Measurements from ENCODE around the gene LARGE1.

Gene LARGE1

DNA sequence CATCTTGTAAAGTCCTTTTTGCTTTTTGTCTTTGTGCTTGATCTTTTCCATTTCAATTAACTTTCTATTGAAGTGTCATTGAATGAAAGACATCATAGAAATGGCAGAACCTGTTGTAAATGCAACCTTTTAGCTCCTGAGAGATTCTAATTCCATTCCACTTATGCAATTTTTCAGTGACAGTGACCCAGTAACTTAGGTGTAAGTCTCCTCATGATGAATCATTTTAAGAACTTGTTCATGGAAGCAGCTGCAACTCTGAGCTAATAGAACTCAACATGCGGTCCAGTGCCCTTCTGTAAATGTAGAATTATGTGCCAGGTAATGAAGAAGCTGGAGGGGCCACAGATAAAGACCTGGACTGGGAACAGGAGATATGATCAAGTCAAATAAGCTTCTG is 463.8 kb downstream of the LARGE1 start:
- FAIRE-seq, result no peak

DNA sequence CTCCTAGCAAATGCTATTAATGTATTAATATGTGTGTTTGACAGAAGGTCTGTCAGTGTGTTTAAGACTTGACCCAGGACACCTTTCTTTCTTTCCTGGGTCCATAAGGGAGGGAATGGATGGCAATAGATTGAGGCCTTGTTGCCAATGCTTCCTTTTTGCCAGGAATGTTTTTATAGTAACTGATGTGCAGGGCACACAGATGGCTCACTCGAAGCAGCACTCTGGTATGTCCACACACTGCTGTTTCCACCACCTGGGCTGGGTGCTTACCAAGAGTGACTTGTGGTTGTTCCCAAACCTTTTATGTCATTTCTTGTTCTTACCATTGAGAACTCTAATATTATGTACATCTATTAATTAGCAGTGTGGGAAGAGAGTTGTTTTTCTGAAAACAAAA is 465.2 kb downstream of the LARGE1 start:
- FAIRE-seq, result no peak

DNA sequence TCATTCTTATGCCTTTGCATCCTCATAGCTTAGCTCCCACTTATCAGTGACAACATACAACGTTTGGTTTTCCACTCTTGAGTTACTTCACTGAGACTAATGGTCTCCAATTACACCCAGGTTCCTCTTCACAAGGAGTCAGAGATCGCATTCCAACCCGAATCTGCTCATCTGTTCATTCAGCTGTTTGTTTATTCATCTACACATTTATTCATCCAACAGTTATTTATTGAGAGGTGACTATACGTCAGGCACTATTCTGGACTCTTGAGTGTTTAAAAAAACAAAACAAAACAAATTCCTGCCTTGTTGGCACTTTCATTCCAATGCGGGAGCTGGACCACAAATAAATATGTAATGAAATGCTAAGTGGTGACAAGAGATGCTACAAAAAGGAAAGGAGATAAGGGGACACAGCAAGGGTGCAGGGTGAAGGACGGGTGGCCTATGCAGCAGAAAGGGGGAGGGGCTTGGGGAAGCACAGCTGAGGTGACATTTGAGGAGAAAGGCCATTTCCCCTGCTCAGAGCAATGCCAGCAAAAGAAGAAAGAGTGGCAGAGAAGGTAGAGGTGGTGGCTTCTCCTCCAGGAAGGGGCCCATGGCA is 468.3 kb downstream of the LARGE1 start:
- FAIRE-seq, result no peak

DNA sequence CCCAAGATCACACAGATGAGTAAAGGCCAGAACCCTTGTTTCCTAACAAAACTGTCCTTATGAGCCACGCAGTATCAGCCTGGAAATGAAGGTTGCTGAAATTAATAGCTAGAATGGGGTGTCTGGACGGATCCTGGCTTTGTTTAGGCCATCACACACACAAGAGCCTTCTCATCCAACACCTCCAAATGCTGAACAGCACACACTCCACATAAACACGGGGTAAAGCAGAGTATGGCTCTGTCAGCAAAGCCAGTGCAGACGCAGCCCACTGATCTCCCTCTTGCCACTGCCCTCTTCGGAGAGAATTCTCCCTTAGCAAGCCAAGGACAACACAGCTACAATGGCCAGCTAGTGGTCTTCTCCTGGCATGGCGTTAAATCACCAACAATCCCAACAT is 469.5 kb downstream of the LARGE1 start:
- no peak for FAIRE-seq

DNA sequence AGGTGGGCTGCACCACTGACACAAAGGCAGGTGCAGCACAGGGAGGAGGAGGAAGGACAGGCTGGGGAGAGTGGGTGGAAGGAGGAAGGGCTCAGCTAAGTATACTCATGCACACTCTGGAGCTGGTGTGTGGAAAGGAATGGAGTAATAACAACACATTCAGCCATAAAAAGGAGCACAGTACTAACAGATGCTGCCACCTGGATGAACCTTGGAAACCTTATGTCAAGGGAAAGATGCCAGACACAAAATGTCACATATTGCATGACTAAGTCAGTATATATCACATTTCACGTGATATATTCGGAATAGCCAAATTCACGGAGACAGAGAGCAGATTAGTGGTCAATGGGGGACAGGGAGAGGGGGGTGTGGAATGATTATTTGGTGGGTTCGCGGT is 472.5 kb downstream of the LARGE1 start:
- no peak for FAIRE-seq

DNA sequence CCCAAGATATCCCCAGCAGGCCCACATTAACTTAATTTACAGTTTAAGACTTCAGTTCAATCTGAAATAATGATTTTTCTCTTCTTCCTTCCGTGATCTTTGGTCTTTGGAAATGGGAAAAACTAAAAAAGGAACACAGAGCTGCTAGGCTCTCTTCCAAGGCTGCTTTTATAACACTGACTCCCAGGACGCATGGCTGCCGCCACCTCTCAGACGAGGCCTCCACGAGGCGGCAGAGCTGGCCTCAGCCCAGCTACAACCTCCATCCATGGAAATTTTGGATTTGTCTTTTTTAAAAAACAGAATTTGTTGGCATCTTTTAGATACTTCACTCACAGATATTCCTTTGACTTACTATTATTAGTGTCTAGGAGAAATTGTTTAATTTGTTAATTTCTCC is 476.6 kb downstream of the LARGE1 start:
- FAIRE-seq, result no peak

DNA sequence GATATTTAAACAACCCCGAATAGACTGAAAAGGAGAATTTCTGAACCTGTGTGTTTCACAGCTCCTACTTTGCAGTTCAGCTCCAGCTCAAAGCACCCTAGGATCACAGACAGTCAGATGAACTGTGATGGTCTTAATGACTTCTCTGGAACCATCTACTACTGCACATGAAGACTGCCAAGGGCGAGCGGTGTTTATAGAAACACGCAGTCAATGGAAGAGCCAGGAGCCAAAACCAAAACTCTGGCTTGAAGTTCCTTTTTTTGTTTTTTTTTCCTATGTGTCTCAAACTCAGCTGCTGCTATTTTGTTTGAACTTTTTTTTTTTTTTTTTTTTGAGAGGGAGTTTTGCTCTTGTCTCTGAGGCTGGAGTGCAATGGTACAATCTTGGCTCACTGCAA is 479.5 kb downstream of the LARGE1 start:
- FAIRE-seq, result no peak

DNA sequence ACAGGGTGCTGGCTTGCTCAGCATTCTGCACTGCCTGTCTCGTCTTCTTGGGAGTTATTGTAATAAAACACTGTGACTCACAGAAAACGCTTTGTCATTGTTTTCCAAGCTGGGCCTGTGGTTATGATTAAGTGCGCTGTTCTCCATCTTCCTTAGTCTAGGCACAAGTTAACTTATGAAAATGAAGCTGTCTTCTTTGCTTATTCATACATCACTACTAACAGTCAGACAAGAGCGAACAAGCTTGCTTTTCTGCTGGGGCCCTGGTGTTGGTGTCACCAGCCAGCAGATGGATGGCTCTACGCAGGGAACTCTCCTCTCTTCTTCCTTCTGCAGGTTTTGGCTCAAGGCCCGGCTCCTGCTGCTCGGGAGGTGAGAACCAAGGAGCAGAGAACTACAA is 482.0 kb downstream of the LARGE1 start:
- FAIRE-seq, result no peak

DNA sequence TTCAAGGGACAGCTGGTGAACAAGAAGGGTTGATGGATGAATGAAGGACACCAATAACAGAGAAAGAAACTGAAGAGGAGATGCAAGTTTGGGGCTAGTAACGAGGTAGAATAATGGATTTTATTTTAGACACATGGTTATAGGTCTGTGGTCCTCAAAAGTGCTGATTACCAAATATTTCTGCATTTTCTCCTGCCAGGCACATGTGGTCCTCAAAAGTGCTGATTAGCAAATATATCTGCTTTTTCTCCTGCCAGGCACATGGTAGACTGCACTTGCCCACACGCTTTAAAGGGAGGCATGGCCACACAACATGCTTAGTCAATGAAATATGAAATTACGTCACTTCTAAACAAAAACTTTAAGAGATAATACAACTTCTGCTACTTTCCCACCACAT is 489.0 kb downstream of the LARGE1 start:
- FAIRE-seq, result no peak

DNA sequence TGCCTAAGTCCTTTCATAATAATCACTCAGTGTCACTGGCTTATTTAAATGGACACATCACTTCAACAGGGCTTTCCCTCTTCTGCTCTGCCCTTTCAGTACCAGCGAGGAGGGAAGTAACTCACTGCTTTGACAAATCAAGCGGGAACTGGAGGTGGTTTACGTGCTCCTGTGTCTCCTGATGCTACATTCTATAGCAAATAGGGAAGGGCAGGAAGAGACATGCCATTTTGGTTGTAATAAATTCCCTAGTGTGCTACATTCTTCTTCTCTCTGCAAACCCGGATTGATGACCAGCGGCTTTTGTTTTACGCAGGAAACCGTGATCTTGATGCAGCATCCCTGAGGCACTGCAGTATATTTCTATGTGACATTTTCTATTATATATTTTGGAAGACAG is 491.0 kb downstream of the LARGE1 start:
- FAIRE-seq, result no peak

DNA sequence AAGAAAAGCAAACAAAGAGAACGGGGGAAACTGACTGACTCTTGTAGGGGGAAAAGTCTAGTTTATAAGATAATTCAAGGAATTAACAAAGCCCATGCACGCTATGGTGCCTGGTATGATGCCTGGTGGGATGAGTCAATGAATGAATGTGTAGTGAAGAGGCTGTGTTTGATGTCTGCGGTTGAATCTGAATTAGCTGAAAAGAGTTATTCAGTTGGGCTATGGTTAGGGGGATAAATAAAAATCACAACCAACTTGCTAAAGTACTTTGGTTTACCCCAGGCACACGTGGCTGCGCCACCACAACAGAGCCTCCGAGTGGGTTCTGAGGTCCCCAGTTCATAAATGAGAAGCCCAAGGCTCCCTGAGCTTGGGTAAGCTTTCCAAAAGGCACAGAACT is 492.8 kb downstream of the LARGE1 start:
- no peak for FAIRE-seq

DNA sequence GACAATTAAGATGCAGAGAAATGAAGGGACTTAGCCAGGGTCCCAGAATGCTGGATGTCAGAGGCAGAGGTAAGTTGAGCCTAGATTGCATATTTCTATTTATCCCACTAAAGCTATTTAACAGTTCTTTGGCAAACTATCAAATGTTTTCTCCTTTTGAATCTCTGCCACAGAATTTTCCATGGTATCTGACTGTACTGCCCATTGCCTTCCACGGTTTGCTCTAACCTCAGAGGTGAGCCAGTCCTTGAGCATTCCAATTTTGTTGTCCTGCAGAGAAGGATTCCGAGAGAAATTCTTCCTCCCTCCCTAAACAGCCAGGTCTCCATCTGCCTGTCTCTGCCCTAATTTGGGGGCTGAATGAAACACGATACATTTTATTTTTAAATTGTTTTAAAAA is 493.8 kb downstream of the LARGE1 start:
- FAIRE-seq, result no peak

DNA sequence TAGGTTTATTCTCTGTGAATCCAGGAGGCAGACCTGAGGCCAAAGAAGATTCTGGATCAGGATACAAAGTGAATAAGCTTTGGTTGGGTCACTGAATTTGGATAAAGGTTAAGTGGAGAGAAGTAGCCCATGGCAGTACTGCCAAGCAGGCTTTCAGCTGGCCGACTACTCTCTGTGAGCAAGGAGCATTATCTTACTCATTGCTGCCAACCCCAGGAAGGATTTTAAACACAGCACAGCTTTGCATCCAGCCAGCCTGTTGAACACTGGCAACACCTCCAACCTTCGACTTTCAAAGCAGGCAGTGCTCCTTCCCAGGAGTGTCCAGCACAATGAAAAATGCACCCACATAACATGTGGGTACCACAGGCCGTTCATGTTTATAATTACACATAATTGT is 498.4 kb downstream of the LARGE1 start:
- FAIRE-seq, result no peak

DNA sequence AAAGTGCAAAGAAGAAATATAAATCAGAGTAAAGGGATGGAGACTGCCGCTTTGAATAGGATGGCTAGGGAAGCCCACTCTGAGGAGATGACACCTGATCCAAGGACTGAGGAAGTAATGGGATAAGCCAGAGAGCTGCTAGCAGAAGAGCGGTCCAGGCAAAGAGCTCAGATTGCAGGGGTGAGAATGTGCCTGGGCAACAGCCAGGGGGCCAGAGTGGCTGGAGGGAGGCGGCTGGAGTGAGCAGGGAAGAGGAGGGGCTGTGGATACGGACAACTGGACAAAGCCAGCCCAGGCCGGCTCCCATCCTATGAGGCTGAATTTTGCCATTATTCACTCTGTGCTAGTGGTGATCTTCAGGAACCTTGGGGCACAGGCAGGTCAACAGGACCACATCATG is 501.8 kb downstream of the LARGE1 start:
- no peak for FAIRE-seq

DNA sequence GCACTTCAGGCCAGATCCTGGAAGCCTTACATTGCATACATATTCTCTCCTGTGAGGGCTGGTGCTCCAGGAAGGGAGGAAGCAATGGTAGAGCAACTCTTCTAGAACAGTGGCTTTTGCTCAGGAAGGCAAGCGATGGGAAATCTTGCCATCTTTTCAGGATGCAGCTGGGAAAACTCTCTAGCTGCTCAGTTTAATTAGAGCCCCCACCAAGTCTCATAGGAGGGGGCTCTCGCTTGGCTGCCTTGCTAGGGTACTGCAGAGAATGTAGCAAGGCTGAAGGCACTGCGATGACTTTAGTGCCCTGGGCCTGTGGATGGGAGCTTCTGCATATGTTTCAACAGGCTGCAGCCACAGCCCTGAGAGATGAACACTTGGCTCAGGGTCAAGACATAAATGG is 504.9 kb downstream of the LARGE1 start:
- FAIRE-seq, result no peak

DNA sequence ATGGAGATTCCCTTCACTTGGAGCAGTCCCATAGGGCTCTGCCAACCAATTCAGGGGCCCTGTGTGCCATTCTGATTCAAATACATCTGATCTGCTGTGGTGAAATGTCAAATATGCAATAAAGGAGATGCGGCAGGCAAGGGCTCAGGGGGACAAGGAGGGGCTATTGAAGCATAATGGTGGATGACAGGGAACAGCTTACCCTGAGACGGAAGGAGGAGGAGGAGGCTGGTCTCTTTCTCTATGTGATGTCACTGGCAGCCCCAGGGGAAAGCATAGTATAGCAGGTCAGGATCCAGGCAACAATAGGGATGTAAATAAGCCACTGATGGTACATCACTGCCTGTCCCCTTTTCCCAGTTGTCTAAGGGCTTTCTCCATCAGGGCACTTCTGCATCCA is 511.2 kb downstream of the LARGE1 start:
- FAIRE-seq, result no peak

DNA sequence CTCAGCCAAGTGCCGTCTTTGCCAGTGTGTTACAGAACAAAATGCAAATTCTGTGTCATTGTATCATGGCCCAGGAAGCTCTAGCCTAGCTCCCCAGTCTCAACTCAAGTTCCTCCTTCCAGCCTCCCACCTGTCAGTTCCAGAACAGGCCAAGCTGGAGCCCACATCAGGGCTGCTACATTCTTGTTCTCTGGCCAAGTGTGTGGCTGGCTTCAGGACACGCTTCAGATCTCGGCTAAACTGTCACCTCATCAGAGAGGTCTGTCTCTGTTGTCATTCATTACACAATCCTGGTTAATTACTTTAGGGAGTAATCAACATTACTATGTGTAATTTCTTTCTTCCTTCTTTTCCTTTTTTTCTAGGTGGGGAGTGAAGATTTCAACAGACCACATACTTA is 515.1 kb downstream of the LARGE1 start:
- FAIRE-seq, result no peak

DNA sequence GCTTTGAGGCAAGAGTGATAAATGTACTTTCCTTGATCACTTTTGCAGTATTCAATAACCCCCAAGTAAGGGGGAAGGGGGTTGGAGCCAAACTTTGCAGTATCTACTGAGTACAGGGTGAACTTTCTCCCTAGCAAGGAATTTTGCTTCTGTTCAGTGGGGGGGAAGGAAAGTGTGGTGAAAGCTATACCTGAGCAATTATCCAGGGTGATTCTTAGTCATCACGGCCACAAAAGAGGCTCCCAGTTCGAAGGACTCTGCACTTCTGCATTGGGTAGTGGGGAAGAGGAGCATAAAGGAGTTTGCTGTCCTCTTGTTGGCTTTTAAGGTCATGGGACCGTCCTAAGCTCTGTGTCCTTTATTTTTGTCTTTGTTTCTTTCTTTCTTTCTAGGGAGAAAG is 515.6 kb downstream of the LARGE1 start:
- FAIRE-seq, result no peak

DNA sequence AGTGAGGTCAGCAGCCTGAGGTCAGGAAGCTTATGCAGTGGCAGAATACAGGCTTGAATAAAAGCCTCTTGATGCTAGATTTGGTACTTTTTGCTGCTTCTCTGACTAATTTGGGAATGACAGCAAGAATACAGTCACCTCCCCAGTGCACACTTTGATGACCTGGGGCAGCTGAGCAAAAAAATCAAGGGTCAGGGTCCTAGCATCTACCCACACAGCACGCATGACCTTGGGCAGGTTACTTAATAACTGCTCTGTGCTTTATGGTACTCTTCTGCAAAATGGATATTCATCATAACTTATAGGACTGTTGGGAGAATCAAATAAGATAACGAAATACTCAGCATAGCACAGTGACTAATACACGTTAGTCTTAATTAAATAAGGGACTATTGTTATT is 518.0 kb downstream of the LARGE1 start:
- no peak for FAIRE-seq

DNA sequence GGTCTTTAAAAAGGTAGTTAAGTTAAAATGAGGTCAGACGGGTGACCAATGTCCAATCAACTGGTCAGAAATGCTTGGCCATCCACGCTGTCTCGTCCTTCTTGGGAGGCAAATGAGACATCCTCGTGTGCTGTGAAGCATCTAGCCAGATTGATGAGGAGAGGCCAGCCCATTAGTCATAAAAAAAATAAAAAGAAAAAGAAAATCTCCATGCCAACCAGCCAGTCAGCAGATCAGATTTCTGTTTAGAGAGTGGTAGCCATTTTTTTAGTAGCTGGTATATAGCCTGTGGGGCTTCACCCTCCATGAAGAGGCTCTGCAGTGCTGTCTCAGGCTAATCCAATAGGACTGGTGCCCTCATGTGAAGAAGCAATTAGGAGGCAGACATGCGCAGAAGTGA is 519.0 kb downstream of the LARGE1 start:
- FAIRE-seq, result no peak

DNA sequence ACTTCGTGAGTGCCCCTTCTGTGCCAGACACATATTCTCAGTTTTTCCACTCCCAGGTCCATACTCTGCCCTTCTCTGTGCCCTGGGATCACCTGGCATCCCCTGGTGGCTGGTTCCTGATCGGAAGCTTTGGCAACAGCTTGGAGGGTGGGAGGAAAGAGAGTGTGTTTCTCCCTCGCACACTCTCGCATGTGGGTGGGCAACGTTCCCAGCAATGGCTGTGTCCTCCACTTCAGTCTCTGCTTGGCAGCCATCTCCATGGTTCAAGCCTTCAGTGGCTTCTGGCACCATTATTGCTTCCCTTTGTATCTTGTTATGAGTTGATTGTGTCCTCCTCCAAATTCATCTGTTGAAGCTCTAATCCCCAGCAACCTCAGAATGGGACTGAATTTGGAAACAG is 519.4 kb downstream of the LARGE1 start:
- FAIRE-seq, result no peak

DNA sequence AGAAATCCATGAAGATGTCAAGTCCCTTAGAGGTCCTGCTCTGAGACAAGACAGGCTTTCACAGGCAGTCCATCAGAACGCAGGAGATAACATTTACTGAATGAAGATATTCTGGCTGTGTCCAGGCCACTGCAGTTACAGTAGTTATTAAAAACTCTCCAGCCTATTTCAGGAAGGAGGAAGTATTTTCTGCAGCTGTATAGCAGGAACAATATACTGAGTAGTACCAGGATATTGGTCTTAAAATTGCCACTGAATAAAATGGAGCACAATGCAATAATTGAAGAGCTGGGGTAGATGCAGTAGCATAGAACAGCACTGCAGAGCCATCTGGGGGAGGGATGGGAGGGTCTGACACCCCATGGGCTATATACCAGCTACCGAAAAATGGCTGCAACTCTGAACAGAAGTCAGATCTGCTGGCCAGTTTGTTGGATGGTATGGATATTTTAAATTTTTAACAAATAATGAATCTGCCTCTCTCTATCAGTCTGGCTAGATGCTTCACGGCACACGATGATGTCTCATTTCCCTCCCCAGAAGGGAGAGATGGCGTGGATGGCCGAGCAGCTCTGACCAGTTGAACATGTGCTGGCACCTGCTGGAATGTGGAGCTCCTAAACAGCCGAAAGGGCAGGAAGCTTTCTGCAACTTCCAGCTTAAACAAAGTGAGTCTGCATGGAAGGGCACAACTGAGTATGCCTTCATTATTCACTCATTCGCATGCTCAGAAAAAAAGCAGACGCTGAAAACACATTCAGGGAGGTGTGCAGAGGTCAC is 520.0 kb downstream of the LARGE1 start:
- FAIRE-seq, result no peak

DNA sequence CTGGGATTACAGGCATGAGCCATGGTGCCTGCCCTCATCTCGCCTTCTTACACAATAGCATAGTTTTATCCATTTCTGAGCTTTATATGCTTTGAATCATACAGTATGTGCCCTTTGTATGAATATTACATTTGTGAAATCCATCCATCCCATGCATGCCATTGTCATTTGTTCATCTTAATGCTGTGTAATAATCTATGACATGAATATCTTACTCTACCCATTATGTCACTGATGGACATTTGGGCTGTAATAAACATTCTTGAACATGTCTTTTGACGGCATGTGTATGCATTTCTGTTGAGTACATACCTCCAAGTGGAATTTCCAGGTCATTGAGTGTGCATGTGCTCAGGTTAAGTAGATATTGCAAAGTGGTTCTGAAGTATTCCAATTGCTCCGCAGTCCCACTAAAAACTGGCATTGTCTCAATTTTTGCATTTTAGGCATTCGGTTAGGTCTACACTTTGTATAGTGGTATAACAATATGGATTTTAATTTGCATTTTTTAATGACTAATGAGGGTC is 522.8 kb downstream of the LARGE1 start:
- no peak for FAIRE-seq

DNA sequence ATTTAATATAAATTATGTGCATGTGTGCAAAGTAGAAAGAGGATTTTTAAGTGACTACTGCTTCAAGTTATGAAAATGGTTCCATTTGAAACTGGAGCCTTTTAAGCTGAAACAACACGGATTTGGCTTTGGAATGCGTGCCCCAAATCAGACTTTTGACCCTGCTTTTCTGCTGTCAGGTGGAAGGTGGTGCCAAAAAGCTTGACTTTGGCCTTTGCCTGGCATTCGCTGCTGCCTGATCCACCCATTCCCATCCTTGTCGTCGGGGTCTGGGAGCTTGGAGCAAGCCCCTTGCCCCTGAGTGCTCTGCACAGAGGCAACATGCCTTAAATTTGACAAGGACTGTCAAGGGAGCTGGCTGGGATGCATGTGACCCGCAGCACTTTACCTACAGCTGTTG is 526.8 kb downstream of the LARGE1 start:
- no peak for FAIRE-seq

DNA sequence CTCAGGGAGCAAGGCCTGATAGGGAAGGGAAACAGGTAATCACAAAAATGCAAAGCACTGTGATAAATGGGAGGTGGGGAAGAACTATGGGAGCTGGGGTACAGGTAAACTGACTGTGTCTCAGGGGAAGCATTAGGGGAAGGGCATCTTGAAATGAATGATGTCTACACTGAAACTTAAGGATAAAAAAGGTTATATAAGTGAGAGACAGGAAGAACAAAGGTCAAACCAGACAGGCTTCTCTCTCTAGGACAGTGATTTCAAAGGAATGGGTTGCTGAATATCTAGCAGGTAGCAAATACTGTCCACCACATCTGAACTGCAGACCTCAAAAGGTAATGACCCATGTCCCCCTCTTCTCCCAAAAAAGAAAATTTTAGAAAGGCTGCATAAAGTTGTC is 529.0 kb downstream of the LARGE1 start:
- FAIRE-seq, result no peak

Measured in TTC549 (cell line).